HCT116 (cell line): ENCODE data around the gene THAP11. TPM values are rescaled to one million over a fixed set of nuclear protein-coding genes. Genes with fewer than 3 reads are reported as not detected.

Experiments
- ATAC-seq: fragments of 200-7000 bp; cut with Tn5 transposase; 2 replicates; pipeline ENCODE4 v1.9.1; 2020; ENCODE audit warnings: mild to moderate bottlenecking, moderate library complexity
- BruUV-seq: library from RNA; stranded (reverse); fragments of 400-500 nt; replicated peaks from 2 replicates; lab custom pipeline; 2021; lab: Mats Ljungman, UMichigan
- CTCF ChIA-PET: fragments of 300-600 bp; sonication (Branson Sonifier 250); formaldehyde crosslinking; loops from one replicate; lab custom pipeline; 2021; ENCODE audit warnings: antibody characterized with exemption; lab: Charles Lee
- POLR2A ChIA-PET: fragments of 300-600, 350-600 bp; sonication (Branson Sonifier 250); formaldehyde crosslinking; loops from one replicate; lab custom pipeline; 2021; ENCODE audit warnings: antibody characterized with exemption; lab: Charles Lee
- RAD21 ChIA-PET, 2 experiments: fragments of 300-600 bp; sonication (Branson Sonifier 250); formaldehyde crosslinking; loops; one replicate each; lab custom pipeline; 2023; ENCODE audit warnings: low total read pairs in 2 of 2; ENCODE audit not compliant: uncharacterized antibody in 2 of 2, unreplicated experiment in 2 of 2, low non-redundant PET in 1 of 2; lab: Charles Lee
- DNase-seq: peaks from one replicate; pipeline ENCODE4 v3.0.0-alpha.2; 2010; ENCODE audit warnings: low read depth, low spot score
- H2AFZ ChIP-seq: fragments of 200-600 bp; shearing (Covaris generic), sonication (generic); 2 replicates; pipeline ENCODE4 v1.6.1; 2017; ENCODE audit warnings: low read depth, mixed run types, mixed read lengths, antibody characterized with exemption, low read length; ENCODE audit not compliant: poor library complexity, severe bottlenecking
- H3K27ac ChIP-seq: 2 replicates; pipeline ENCODE4 v1.5.1; 2012; ENCODE audit warnings: low read depth, low read length
- H3K27me3 ChIP-seq: fragments of 200-600 bp; sonication (generic); 2 replicates; pipeline ENCODE4 v1.6.1; 2016; ENCODE audit warnings: mixed run types, low read length, mixed read lengths; ENCODE audit not compliant: insufficient read depth
- H3K36me3 ChIP-seq, 2 experiments: fragments of 200-500 bp in 1 of 2; fragments of 200-600 bp in 1 of 2; sonication (Bioruptor generic) in 1 of 2; sonication (generic) in 1 of 2; 2 replicates each; pipeline versions ENCODE4 v1.5.1 to v1.6.1; 2014 to 2016; ENCODE audit warnings: low read length in 2 of 2, inconsistent platforms in 1 of 2, mixed read lengths in 1 of 2, mixed run types in 1 of 2; ENCODE audit not compliant: insufficient read depth in 2 of 2, control insufficient read depth in 1 of 2
- H3K4me1 ChIP-seq, 2 experiments: fragments of 200-600 bp in 1 of 2; sonication (generic) in 1 of 2; 2 replicates each; pipeline versions ENCODE4 v1.5.1 to v1.6.1; 2012 to 2017; ENCODE audit warnings: low read length in 2 of 2, inconsistent platforms in 1 of 2, mild to moderate bottlenecking in 1 of 2, mixed read lengths in 1 of 2, mixed run types in 1 of 2, moderate library complexity in 1 of 2; ENCODE audit not compliant: insufficient read depth in 2 of 2, control insufficient read depth in 1 of 2
- H3K4me2 ChIP-seq: fragments of 200-600 bp; sonication (generic); 2 replicates; pipeline ENCODE4 v1.6.1; 2017; ENCODE audit warnings: mixed run types, low read length, mixed read lengths
- H3K4me3 ChIP-seq, 2 experiments: fragments of 200-600 bp in 1 of 2; sonication (generic) in 1 of 2; replicated peaks in 1 of 2; 2 replicates each; pipeline ENCODE4 v1.5.1; 2011 to 2016; ENCODE audit warnings: low read length in 2 of 2, control low read depth in 1 of 2, low read depth in 1 of 2, mild to moderate bottlenecking in 1 of 2, mixed read lengths in 1 of 2, mixed run types in 1 of 2
- H3K79me2 ChIP-seq: fragments of 200-600 bp; sonication (generic); 2 replicates; pipeline ENCODE4 v1.6.1; 2017; ENCODE audit warnings: mild to moderate bottlenecking, mixed run types, low read length, moderate library complexity, mixed read lengths; ENCODE audit not compliant: insufficient read depth
- H3K9ac ChIP-seq: fragments of 200-600 bp; sonication (generic); 2 replicates; pipeline ENCODE4 v1.6.1; 2016; ENCODE audit warnings: low read length, mixed read lengths
- H3K9me2 ChIP-seq: fragments of 200-600 bp; sonication (generic), shearing (Covaris generic); 2 replicates; pipeline ENCODE4 v1.6.1; 2017; ENCODE audit warnings: mixed run types, mild to moderate bottlenecking, moderate library complexity; ENCODE audit not compliant: insufficient read depth
- H3K9me3 ChIP-seq, 2 experiments: fragments of 200-500 bp in 1 of 2; fragments of 200-600 bp in 1 of 2; sonication (Bioruptor generic) in 1 of 2; sonication (generic) in 1 of 2; 2 replicates each; pipeline ENCODE4 v1.6.1; 2014 to 2017; ENCODE audit warnings: low read length in 2 of 2, mixed read lengths in 2 of 2, inconsistent platforms in 1 of 2, low read depth in 1 of 2, mild to moderate bottlenecking in 1 of 2, mixed run types in 1 of 2, moderate library complexity in 1 of 2; ENCODE audit not compliant: control insufficient read depth in 1 of 2, insufficient read depth in 1 of 2
- H4K20me1 ChIP-seq: fragments of 200-600 bp; sonication (generic), shearing (Covaris generic); 2 replicates; pipeline ENCODE4 v1.6.1; 2017; ENCODE audit warnings: mixed run types, mild to moderate bottlenecking, moderate library complexity; ENCODE audit not compliant: insufficient read depth
- CTCF ChIP-seq, 3 experiments: fragments of 200-600 bp in 1 of 3; sonication (generic) in 1 of 3; IDR thresholded peaks in 2 of 3; conservative IDR thresholded peaks in 1 of 3; 2 replicates each; pipeline ENCODE4 v1.5.1; 2012 to 2017; ENCODE audit warnings: low read depth in 2 of 3, low read length in 2 of 3, antibody characterized with exemption in 1 of 3, borderline replicate concordance in 1 of 3, control low read depth in 1 of 3, mild to moderate bottlenecking in 1 of 3, mixed read lengths in 1 of 3, mixed run types in 1 of 3, moderate library complexity in 1 of 3; ENCODE audit not compliant: insufficient read depth in 1 of 3
- ELF1 ChIP-seq: IDR thresholded peaks from 2 replicates; pipeline ENCODE4 v1.6.1; 2012; ENCODE audit warnings: low read depth, borderline replicate concordance
- EZH2 ChIP-seq: fragments of 200-600 bp; sonication (generic); IDR thresholded peaks from 2 replicates; pipeline ENCODE4 v1.6.1; 2017; ENCODE audit warnings: antibody characterized with exemption, mixed run types
- POLR2AphosphoS5 ChIP-seq: IDR thresholded peaks from 2 replicates; pipeline ENCODE4 v1.6.1; 2011; ENCODE audit warnings: mild to moderate bottlenecking, low read depth, low read length, moderate library complexity
- RAD21 ChIP-seq: IDR thresholded peaks from 2 replicates; pipeline ENCODE4 v1.6.1; 2012; ENCODE audit warnings: low read depth, mild to moderate bottlenecking
- SIN3A ChIP-seq: IDR thresholded peaks from 2 replicates; pipeline ENCODE4 v1.6.1; 2012; ENCODE audit warnings: low read depth
- SRF ChIP-seq: IDR thresholded peaks from 2 replicates; pipeline ENCODE4 v1.6.1; 2012; ENCODE audit warnings: low read depth
- TCF7L2 ChIP-seq: IDR thresholded peaks from 2 replicates; pipeline ENCODE4 v1.7.0; 2011; ENCODE audit warnings: borderline replicate concordance, inconsistent platforms; ENCODE audit not compliant: insufficient read depth, insufficient read length; ENCODE audit errors: extremely low read depth
- ZBTB33 ChIP-seq: IDR thresholded peaks from 2 replicates; pipeline ENCODE4 v1.6.1; 2011; ENCODE audit warnings: mild to moderate bottlenecking, low read length, moderate library complexity; ENCODE audit not compliant: insufficient replicate concordance; ENCODE audit errors: extremely low read depth
- ZFX ChIP-seq: fragments of 450-650 bp; IDR thresholded peaks from 2 replicates; pipeline ENCODE4 v1.6.1; 2017
- ZNF274 ChIP-seq: fragments of 200-500 bp; sonication (Bioruptor generic); IDR thresholded peaks from 2 replicates; pipeline ENCODE4 v1.6.1; 2014; ENCODE audit warnings: mild to moderate bottlenecking, low read depth, low read length, inconsistent platforms
- intact Hi-C: fragments of 100-400 bp; cut with micrococcal nuclease; formaldehyde crosslinking; loops from 2 replicates; pipeline ENCODE4 v1.10.0; 2022
- total RNA-seq: library from RNA; stranded (reverse); gene quantifications from one replicate; pipeline ENCODE4 v1.2.1, GENCODE V29; 2021; ENCODE audit not compliant: unreplicated experiment

Gene THAP11
- total RNA-seq, 1 experiment from 2014 or later: 25.4 TPM

- TF ChIP-seq POLR2AphosphoS5 (no peak), RAD21 (no peak), CTCF (IDR thresholded peaks at IDR 0.05 in 2 of 3, conservative IDR thresholded peaks at IDR 0.05 in 1 of 3; ENCODE audit: borderline replicate concordance in 1 of 3, insufficient read depth in 1 of 3, low read depth in 2 of 3, low read length in 2 of 3) (no peak), EZH2 (no peak), ZNF274 (no peak), ZFX (no peak), ELF1 (no peak)
- TF ChIP-seq, all 23 proteins: peak for 0
Observed at GRCh38 chr16:67845291-67846062, 3.4 kb downstream of the THAP11 start (continued).

- DNase-seq: no peak
- peaks cover 4 to 6% of the 10 kb centered on the region in 2 experiments; a peak in 2 of 4 replicates for H3K36me3 ChIP-seq
- peaks cover 4% of the 10 kb centered on the region; the same call in 1 of the 2 replicates for H4K20me1 ChIP-seq
- ChIA-PET CTCF (interaction anchor here (2.4 kb wide), 1 partner anchor 30 kb away, joined by 18 read pairs; no protein-coding TSS in a partner anchor), POLR2A (interaction anchor here (0.7 to 1.7 kb wide), 3 partner anchors 12 to 39 kb away, joined by 3 to 6 read pairs (median 5); partner anchors contain the start of genes RANBP10 and TSNAXIP1), RAD21 (no interaction called here)
- no peak for ATAC-seq
- no peaks in the 10 kb centered on the region for H3K27me3 ChIP-seq
- H3K9me3 ChIP-seq: no peaks in the 10 kb centered on the region
- H3K4me1 ChIP-seq: peaks cover 20 to 53% of the 10 kb centered on the region in 2 experiments
- peak overlapping the region; percentile 82 for H3K4me2 ChIP-seq
- TF ChIP-seq SIN3A (no peak), ZBTB33 (no peak), EZH2 (no peak), ZFX (no peak), TCF7L2 (no peak), SRF (no peak)
- peaks cover 59% of the 10 kb centered on the region for H3K79me2 ChIP-seq
- H3K9ac ChIP-seq: peak overlapping the region; percentile 93
- H3K27ac ChIP-seq: peak overlapping the region; percentile 83
- no peaks in the 10 kb centered on the region for H3K9me2 ChIP-seq
- H2AFZ ChIP-seq: no peak overlapping the region
- H3K4me3 ChIP-seq: peak overlapping the region; percentile 83 to 96
- intact Hi-C loops: loop anchor here (1.0 kb wide), 1 partner anchor 40 kb away; the partner anchor contains the start of genes RANBP10 and TSNAXIP1
- BruUV-seq: TSS peak; percentile 83
Observed at GRCh38 chr16:67846063-67846319, 3.9 kb downstream of the THAP11 start.
